Dendritic cell treated with granulocyte-macrophage colony-stimulating factor and Interleukin-4, amounts not matched to agents 40 ng/mL and 50 ng/mL, for 4 days (primary cell): ENCODE data around the gene RUFY1.
"Not testable (repeated sequence)": the region's sequence is repeated elsewhere in the genome, so short reads cannot be mapped to it uniquely, and the experiment has no call there.

Source experiments
- H3K27ac Mint-ChIP-seq: one replicate; pipeline ENCODE4 v1.8.0; 2022; ENCODE audit warnings: mild to moderate bottlenecking, mixed read lengths
- H3K27me3 Mint-ChIP-seq: one replicate; pipeline ENCODE4 v1.8.0; 2022; ENCODE audit warnings: mild to moderate bottlenecking, mixed read lengths
- H3K36me3 Mint-ChIP-seq: one replicate; pipeline ENCODE4 v1.8.0; 2022; ENCODE audit warnings: low read depth, mixed read lengths
- H3K4me1 Mint-ChIP-seq: one replicate; pipeline ENCODE4 v1.8.0; 2022; ENCODE audit warnings: low read depth, mixed read lengths
- H3K4me3 Mint-ChIP-seq: one replicate; pipeline ENCODE4 v1.8.0; 2022; ENCODE audit warnings: mild to moderate bottlenecking, moderate library complexity, mixed read lengths
- H3K9me3 Mint-ChIP-seq: one replicate; pipeline ENCODE4 v1.8.0; 2022; ENCODE audit warnings: mixed read lengths
- intact Hi-C: fragments of 100-400 bp; cut with micrococcal nuclease; formaldehyde crosslinking; loops from one replicate; pipeline ENCODE4 v1.15.0; 2022

RUFY1 gene

DNA sequence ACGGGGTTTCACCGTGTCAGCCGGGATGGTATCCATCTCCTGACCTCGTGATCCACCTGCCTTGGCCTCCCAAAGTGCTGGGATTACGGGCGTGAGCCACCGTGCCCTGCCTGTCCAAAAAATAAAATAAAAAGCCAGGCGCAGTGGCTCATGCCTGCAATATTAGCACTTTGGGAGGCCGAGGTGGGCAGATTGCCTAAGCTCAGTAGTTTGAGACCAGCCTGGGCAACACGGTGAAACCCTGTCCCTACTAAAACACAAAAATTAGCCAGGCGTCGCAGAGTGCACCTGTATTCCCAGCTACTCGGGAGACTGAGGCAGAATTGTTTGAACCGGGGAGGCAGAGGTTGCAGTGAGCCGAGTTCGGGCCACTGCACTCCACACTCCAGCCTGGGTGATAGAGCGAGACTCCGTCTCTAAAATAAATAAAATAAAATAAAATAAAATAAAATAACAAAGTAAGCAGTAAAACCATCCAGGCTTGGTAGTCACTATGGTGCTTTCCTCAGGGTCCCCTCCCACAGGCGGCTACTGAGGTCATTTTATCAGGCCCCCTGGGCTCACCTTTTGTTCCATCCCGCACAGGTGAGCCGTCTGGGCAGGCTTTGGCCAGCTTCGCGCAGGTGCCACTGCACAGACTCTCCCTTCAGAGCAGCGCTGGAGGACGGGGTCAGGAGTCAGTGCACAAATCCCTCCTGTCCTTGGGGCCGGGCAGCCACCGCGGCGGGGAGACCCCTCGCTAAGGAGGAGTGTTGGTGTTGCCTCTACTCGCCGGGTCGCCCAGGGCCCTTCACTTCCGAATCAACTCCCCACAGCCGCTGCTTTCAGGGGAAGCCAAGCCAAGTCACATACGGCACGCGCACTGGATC, 83.4 kb downstream of the RUFY1 start:
- H3K27me3 Mint-ChIP-seq, H3K27ac Mint-ChIP-seq, H3K36me3 Mint-ChIP-seq, H3K9me3 Mint-ChIP-seq, H3K4me1 Mint-ChIP-seq: not testable (repeated sequence)
- intact Hi-C loops, result loop anchor here (2.0 kb wide), 1 partner anchor 45 kb away; no protein-coding TSS in a partner anchor
- peak overlapping the region; percentile 53 for H3K4me3 Mint-ChIP-seq

DNA sequence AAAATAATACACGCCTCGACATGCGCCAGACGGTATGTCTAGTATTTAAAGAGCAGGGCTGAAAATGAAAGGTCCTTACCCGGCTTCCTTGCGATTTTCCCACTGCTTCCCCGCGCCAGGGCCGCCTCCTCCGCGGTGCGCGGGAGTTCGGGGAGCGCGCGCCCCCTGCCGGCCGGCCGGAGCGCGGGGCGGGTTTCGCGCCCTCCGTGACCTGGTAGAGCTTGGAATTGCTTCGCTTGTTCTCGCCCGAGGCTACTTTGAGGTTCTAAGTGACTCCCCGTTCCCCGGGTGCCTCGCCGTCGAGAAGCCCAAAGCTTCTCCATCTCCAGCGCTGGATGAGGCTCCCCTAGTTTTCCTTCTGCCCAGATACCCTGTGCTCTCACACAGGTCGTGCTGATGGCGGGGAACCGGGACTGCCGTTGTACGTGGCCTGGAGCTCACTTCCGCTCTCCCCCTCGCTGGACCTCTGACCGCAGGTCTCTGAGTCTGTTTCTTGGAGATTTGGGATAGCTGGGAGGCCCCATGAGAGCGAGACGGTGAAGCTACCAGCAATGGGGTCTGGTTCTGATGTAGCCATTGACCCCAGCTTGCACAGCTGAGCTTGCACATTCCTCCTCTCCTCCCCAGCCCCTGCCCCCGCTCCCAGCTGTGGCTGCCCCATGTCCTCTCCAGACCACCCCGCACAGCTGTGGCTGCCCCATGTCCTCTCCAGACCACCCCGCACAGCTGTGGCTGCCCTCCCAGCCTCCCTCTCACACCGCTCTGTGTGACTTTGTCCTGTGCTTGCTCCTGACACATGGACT, 84.2 kb downstream of the RUFY1 start:
- H3K9me3 Mint-ChIP-seq, H3K36me3 Mint-ChIP-seq, H3K4me3 Mint-ChIP-seq, H3K27ac Mint-ChIP-seq, intact Hi-C loops, H3K4me1 Mint-ChIP-seq, H3K27me3 Mint-ChIP-seq: not testable (repeated sequence)

DNA sequence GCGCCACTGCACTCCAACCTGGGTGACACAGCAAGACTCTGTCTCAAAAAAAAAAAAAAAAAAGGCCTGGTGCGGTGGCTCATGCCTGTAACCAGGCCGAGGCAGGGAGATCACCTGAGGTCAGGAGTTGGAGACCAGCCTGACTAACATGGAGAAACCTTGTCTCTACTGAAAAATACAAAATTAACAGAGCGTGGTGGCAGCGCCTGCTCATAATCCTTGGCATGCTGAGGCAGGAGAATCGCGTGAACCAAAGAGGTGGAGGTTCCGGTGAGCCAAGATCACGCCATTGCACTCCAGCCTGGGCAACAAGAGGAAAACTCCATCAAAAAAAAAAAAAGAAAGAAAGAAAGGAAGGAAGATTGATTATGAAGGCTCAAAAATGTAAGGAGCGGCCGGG, 88.9 kb downstream of the RUFY1 start:
- H3K4me3 Mint-ChIP-seq, H3K27me3 Mint-ChIP-seq, H3K4me1 Mint-ChIP-seq, intact Hi-C loops, H3K36me3 Mint-ChIP-seq, H3K9me3 Mint-ChIP-seq, H3K27ac Mint-ChIP-seq: not testable (repeated sequence)

DNA sequence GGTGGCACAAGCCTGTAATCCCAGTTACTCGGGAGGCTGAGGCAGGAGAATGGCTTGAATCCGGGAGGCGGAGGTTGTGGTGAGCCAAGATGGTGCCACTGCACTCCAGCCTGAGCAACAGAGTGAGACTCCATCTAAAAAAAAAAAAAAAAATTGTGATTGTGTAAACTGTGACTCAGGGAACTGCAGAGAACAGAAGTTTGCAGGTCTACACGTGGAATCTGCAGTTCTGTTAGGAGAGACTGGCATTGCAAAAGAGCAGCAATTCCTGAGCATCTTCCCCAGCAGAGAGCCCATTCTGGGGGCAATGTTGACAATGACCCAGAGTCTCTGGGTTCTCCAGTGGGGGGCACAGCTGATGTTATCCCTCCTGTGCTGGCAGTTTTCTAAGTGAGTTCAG, 91.4 kb downstream of the RUFY1 start:
- H3K9me3 Mint-ChIP-seq, H3K4me1 Mint-ChIP-seq, H3K27ac Mint-ChIP-seq, intact Hi-C loops, H3K4me3 Mint-ChIP-seq, H3K36me3 Mint-ChIP-seq, H3K27me3 Mint-ChIP-seq: not testable (repeated sequence)

DNA sequence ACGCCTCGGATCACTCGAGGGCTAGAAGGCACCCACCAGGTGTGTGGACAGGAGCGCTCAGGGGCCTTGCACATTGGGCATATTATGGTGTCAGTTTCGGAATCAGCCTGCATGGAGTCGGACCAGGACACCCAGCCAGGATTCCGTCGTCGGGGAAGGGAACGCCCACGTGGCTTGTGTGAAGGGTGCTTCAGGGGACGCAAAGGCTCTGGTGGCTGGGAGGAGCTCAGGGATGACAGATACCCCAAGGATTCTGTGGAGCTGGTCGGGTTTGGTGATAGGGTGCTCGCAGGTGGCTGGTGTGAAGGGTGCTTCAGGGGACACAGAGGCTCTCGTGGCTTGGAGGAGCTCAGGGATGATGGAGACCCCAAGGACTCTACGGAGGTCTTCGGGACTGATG, 92.3 kb downstream of the RUFY1 start:
- H3K36me3 Mint-ChIP-seq, H3K4me1 Mint-ChIP-seq, H3K4me3 Mint-ChIP-seq, intact Hi-C loops, H3K27ac Mint-ChIP-seq, H3K27me3 Mint-ChIP-seq, H3K9me3 Mint-ChIP-seq: not testable (repeated sequence)

DNA sequence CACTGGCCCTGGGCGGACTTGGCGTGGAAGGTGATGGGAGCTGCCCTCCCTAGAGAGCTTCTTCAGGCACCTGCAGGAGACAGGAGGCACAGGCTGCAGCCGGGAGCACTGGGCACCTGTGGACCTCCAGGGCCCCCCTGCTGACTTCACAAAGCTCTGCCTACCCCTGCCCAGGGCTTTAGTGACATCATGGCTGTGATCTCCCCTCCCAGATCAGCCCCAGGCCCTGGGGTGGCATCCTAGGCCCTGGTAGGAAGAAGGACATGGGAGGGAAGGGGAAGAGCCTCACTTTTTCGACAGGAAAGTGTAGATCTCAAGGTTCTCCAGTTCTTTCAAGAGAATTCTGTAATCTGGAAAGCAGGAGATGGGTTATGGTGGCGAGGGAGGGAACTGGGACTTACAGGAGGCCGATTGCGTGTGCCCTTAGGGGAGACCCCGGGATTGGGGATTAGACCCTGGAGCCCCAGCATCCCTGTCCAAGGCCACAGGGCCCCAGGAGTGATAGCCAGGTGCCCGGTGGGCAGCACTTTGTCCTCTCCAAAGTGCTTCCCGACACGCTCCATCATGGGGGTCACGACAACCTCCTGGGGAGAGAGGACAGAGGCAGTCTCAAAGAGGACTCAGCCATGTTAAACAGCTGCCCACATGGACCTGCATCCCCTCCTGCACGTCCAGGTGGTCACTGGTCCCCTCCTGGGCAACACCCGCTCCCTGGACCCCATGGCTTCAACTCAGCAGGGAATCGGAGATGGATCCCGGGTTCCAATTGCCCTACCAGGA, 93.0 kb downstream of the RUFY1 start:
- H3K9me3 Mint-ChIP-seq, result not testable (repeated sequence)

DNA sequence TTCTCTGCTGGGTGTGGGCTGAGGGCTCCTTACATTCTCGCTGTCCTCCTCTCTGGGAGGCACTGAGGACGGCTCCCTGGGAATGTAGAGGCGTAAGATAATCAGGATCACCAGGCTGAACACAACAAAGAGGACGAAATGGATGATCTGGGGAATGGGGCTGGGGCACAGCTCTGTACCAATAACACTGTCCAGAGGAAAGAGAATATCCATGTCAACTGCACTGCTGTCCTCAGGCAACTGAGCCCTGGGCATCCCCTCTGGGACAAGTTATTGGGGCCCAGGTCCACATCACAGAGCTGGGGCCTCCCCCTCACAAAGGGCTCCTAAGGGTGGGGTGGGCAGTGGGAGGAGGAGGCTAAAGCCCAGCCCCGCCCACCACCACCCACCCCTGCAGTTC, 94.4 kb downstream of the RUFY1 start:
- H3K4me1 Mint-ChIP-seq, H3K4me3 Mint-ChIP-seq, H3K9me3 Mint-ChIP-seq, intact Hi-C loops, H3K27ac Mint-ChIP-seq, H3K36me3 Mint-ChIP-seq, H3K27me3 Mint-ChIP-seq: not testable (repeated sequence)

More for the DNA sequence above, 93.0 kb downstream of the RUFY1 start:
- intact Hi-C loops, H3K36me3 Mint-ChIP-seq, H3K27me3 Mint-ChIP-seq, H3K4me1 Mint-ChIP-seq, H3K27ac Mint-ChIP-seq, H3K4me3 Mint-ChIP-seq: not testable (repeated sequence)

DNA sequence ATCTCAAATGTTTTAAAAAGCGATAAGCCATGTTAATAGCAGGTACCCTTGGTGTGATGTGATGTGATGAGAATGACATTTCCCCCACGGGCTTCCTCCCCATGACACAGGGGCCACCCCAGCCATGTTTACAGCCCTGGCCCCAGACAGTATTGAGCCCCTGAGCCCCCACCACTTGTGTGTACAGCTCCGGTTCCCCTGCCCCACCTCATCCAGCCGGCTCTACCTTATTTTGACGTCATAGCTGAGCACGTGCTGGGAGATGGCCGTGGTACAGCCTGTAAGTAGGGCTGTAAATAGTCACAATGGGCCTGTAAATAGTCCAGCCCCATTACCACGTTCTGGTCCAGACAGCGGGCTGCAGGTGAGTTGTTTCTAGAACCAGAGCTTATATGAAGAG, 98.1 kb downstream of the RUFY1 start:
- H3K36me3 Mint-ChIP-seq, result no peaks in the 10 kb centered on the region
- intact Hi-C loops, result no loop called here

DNA sequence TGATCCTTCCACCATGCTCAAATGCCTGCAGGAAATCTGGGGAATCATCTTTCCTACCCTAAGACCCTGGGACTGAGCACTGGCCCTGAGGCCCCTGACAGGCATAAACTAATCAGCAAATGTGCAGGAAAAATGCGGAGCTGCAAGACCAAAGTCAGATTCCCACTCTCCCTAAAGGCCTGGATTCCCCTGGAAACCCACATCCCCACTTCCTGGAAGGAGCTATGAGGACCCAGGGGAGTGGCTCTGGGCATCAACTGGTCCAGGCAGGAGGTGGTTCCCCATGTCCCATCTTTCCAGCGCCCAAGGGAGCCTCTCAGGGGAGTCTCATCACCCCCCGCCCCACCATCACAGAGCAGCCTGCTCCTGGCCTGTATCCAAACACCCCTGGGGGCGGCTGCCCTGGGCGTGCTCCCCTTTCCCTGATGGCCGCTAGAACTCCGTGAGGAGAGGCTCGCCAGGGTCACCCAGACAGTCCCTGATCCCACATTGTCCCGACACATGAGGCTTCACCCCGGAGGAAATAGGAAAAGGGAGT, 98.9 kb downstream of the RUFY1 start:
- H3K36me3 Mint-ChIP-seq, H3K27me3 Mint-ChIP-seq, intact Hi-C loops, H3K4me3 Mint-ChIP-seq, H3K9me3 Mint-ChIP-seq, H3K27ac Mint-ChIP-seq, H3K4me1 Mint-ChIP-seq: not testable (repeated sequence)

More for the DNA sequence above, 98.1 kb downstream of the RUFY1 start:
- Mint-ChIP-seq H3K27ac (peak overlapping the region; percentile 31), H3K9me3 (no peaks in the 10 kb centered on the region), H3K4me3 (no peak overlapping the region), H3K4me1 (no peaks in the 10 kb centered on the region), H3K27me3 (peaks cover 9% of the 10 kb centered on the region)

DNA sequence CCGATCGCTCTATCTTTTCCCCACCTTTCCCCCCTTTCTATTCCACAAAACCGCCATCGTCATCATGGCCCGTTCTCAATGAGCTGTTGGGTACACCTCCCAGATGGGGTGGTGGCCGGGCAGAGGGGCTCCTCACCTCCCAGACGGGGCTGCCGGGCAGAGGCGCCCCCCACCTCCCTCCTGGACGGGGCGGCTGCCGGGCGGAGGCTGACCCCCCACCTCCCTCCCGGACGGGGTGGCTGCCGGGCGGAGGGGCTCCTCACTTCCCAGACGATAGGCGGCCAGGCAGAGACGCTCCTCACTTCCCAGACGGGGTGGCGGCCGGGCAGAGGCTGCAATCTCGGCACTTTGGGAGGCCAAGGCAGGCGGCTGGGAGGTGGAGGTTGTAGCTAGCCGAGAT, 99.9 kb downstream of the RUFY1 start:
- H3K4me1 Mint-ChIP-seq, H3K27ac Mint-ChIP-seq, H3K27me3 Mint-ChIP-seq, intact Hi-C loops, H3K4me3 Mint-ChIP-seq, H3K36me3 Mint-ChIP-seq, H3K9me3 Mint-ChIP-seq: not testable (repeated sequence)

DNA sequence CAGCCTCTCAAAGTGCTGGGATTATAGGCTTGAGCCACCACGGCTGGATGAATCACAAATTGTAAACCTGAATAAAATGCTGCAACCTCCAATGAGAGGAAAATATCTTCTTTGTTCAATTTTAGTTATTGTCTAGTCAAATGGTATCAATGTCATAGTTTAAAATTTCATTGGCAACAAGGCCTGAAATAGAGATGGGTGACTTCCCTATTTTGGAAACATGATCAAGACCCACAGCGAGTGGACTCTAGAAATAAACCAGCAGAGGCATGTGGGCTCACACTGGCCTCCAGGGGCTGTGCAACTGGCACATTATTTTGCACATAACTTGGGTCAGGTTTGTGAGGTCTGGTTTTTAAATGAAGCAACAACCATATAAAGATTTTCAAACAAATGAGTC, 102.8 kb downstream of the RUFY1 start:
- H3K9me3 Mint-ChIP-seq, result not testable (repeated sequence)

DNA sequence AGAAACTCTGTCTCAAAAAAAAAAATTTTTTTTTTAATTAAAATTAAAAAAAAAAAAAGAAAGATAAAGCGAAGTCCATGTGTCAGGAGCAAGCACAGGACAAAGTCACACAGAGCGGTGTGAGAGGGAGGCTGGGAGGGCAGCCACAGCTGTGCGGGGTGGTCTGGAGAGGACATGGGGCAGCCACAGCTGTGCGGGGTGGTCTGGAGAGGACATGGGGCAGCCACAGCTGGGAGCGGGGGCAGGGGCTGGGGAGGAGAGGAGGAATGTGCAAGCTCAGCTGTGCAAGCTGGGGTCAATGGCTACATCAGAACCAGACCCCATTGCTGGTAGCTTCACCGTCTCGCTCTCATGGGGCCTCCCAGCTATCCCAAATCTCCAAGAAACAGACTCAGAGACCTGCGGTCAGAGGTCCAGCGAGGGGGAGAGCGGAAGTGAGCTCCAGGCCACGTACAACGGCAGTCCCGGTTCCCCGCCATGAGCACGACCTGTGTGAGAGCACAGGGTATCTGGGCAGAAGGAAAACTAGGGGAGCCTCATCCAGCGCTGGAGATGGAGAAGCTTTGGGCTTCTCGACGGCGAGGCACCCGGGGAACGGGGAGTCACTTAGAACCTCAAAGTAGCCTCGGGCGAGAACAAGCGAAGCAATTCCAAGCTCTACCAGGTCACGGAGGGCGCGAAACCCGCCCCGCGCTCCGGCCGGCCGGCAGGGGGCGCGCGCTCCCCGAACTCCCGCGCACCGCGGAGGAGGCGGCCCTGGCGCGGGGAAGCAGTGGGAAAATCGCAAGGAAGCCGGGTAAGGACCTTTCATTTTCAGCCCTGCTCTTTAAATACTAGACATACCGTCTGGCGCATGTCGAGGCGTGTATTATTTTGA, 107.2 kb downstream of the RUFY1 start:
- H3K27ac Mint-ChIP-seq, H3K4me1 Mint-ChIP-seq, H3K27me3 Mint-ChIP-seq, H3K9me3 Mint-ChIP-seq, H3K4me3 Mint-ChIP-seq, intact Hi-C loops, H3K36me3 Mint-ChIP-seq: not testable (repeated sequence)

More for the DNA sequence above, 102.8 kb downstream of the RUFY1 start:
- H3K4me1 Mint-ChIP-seq, H3K36me3 Mint-ChIP-seq, H3K4me3 Mint-ChIP-seq, H3K27me3 Mint-ChIP-seq, intact Hi-C loops, H3K27ac Mint-ChIP-seq: not testable (repeated sequence)

DNA sequence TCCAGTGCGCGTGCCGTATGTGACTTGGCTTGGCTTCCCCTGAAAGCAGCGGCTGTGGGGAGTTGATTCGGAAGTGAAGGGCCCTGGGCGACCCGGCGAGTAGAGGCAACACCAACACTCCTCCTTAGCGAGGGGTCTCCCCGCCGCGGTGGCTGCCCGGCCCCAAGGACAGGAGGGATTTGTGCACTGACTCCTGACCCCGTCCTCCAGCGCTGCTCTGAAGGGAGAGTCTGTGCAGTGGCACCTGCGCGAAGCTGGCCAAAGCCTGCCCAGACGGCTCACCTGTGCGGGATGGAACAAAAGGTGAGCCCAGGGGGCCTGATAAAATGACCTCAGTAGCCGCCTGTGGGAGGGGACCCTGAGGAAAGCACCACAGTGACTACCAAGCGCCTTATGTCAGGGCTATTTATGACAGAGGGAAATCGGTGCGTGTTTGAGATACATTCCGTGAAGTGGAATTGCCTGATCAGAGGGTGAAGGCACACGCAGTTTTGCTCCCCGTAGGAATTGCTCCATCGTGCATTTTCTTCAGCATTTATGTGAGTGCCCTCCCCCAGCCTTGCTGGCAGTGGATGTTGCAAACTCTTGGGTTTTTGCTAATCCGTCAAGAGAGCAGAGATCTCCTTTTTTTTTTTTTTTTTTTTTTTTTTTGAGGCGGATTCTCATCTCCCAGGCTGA, 108.0 kb downstream of the RUFY1 start:
- Mint-ChIP-seq H3K4me3 (peak overlapping the region; percentile 73), H3K27ac (peak overlapping the region; percentile 34)
- H3K4me1 Mint-ChIP-seq, intact Hi-C loops, H3K36me3 Mint-ChIP-seq, H3K9me3 Mint-ChIP-seq, H3K27me3 Mint-ChIP-seq: not testable (repeated sequence)
